Immature natural killer cell (primary cell): ENCODE data around the gene BLOC1S4. TPM values are rescaled to one million over a fixed set of nuclear protein-coding genes. Genes with fewer than 3 reads are reported as not detected.
"Not testable (repeated sequence)": the region's sequence is repeated elsewhere in the genome, so short reads cannot be mapped to it uniquely, and the experiment has no call there.

ENCODE experiments used
- DNase-seq, 3 donors: peaks; one replicate each; pipeline ENCODE4 v3.0.0; 2022; ENCODE audit warnings: mixed read lengths in 1 of 3
- H3K27ac Mint-ChIP-seq, 6 donors: one replicate each; pipeline ENCODE4 v1.8.0; 2020; ENCODE audit warnings: mixed read lengths in 6 of 6, mild to moderate bottlenecking in 5 of 6, inconsistent platforms in 4 of 6, moderate library complexity in 3 of 6
- H3K27me3 Mint-ChIP-seq, 3 donors: one replicate each; pipeline ENCODE4 v1.8.0; 2020 to 2021; ENCODE audit warnings: low read depth in 3 of 3, mild to moderate bottlenecking in 3 of 3, mixed read lengths in 3 of 3, moderate library complexity in 3 of 3, inconsistent platforms in 1 of 3
- H3K36me3 Mint-ChIP-seq, 3 donors: one replicate each; pipeline ENCODE4 v1.8.0; 2020; ENCODE audit warnings: mixed read lengths in 3 of 3, inconsistent platforms in 2 of 3, mild to moderate bottlenecking in 2 of 3
- H3K4me1 Mint-ChIP-seq, 2 donors: one replicate each; pipeline ENCODE4 v1.8.0; 2020; ENCODE audit warnings: inconsistent platforms in 2 of 2, mild to moderate bottlenecking in 2 of 2, mixed read lengths in 2 of 2, moderate library complexity in 1 of 2
- H3K4me3 Mint-ChIP-seq, 5 donors: one replicate each; pipeline ENCODE4 v1.8.0; 2020; ENCODE audit warnings: mild to moderate bottlenecking in 5 of 5, mixed read lengths in 5 of 5, inconsistent platforms in 3 of 5, moderate library complexity in 3 of 5
- H3K9me3 Mint-ChIP-seq, 6 donors: one replicate each; pipeline ENCODE4 v1.8.0; 2020; ENCODE audit warnings: mild to moderate bottlenecking in 6 of 6, mixed read lengths in 6 of 6, inconsistent platforms in 4 of 6, moderate library complexity in 3 of 6
- polyA plus RNA-seq, 3 donors: library from polyadenylated mRNA; unstranded; fragments of 300-500 nt; fragmentation: Illumina TruSeq; gene quantifications; one replicate each; pipeline ENCODE4 v1.2.3, GENCODE V29; 2021

BLOC1S4 gene
- polyA plus RNA-seq, 3 donors from 2014 or later = 53.5 to 65.8 (median 54.2) TPM

GRCh38 chr4:6755088-6755753, 39.2 kb downstream of the BLOC1S4 start:
- H3K36me3 Mint-ChIP-seq = no peaks in the 10 kb centered on the region
- no peak overlapping the region for H3K27ac Mint-ChIP-seq
- H3K27me3 Mint-ChIP-seq = no peaks in the 10 kb centered on the region
- H3K9me3 Mint-ChIP-seq = no peaks in the 10 kb centered on the region
- no peak overlapping the region for H3K4me3 Mint-ChIP-seq
- no peak for DNase-seq
- H3K4me1 Mint-ChIP-seq = peaks cover 7 to 8% of the 10 kb centered on the region in 2 donors

GRCh38 chr4:6756345-6756744, 40.4 kb downstream of the BLOC1S4 start:
- H3K27ac Mint-ChIP-seq, H3K27me3 Mint-ChIP-seq, H3K36me3 Mint-ChIP-seq, H3K4me3 Mint-ChIP-seq, H3K4me1 Mint-ChIP-seq, DNase-seq, H3K9me3 Mint-ChIP-seq: not testable (repeated sequence)

GRCh38 chr4:6758728-6759127, 42.8 kb downstream of the BLOC1S4 start:
- Mint-ChIP-seq H3K27me3 (peaks cover 0 to 3% (median 2%) of the 10 kb centered on the region in 3 donors), H3K36me3 (no peaks in the 10 kb centered on the region), H3K27ac (no peak overlapping the region), H3K4me3 (no peak overlapping the region), H3K4me1 (no peaks in the 10 kb centered on the region), H3K9me3 (no peaks in the 10 kb centered on the region)
- no peak for DNase-seq

- Mint-ChIP-seq H3K4me3 (no peak overlapping the region), H3K27ac (no peak overlapping the region), H3K9me3 (no peaks in the 10 kb centered on the region), H3K27me3 (peaks cover 0 to 4% (median 2%) of the 10 kb centered on the region in 3 donors), H3K36me3 (no peaks in the 10 kb centered on the region), H3K4me1 (no peaks in the 10 kb centered on the region)
- no peak for DNase-seq
Observed at GRCh38 chr4:6760865-6761264, 44.9 kb downstream of the BLOC1S4 start.

DNA sequence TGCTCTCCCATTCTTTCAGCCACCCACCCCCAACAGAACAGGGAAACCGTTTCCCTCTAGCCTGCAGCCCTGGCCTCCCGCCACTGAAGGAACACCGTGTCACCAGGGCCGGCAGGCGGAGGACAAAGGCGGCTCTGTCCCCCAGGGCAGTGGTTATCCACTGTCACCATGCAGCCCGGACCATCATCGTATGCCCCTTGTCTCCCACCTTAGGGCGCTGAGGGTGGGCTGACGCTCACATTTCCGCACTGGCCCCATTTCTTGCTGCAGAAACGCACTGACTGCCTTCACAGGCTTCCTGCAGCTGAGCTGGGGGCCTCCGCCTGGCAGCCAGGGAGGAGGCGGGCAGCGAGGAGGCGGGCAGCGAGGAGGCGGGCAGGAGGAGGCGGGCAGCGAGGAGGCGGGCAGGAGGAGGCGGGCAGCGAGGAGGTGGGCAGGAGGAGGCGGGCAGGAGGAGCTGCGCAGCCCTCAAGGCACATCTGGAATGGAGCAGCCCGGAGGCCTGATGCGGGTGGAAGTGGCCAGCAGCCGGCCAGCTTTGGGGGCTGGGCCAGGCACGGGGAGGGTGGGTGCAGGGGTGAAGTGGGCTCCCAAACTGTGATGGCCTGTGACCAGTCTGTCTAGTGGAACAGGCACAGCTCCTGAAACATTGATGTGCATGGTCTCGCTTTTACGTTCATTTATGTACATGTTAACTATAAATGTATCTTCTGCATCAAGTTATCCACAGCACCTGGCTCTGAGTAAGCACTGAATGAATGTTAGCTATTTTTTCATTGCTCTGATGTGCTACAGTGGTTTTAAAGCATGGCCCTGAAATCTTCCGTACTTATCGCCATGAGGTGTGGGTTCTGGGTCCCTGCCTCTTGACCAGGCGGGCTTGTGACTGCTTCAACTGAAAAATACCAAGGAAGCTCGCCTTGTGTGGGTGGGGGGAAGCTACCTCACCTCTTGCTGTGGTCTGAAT, 46.0 kb downstream of the BLOC1S4 start:
- Mint-ChIP-seq H3K27ac (no peak overlapping the region), H3K36me3 (no peaks in the 10 kb centered on the region)
- DNase-seq = peak in 2 of 3 donors; percentile 20 to 27

GRCh38 chr4:6763330-6763851, 47.4 kb downstream of the BLOC1S4 start:
- H3K4me1 Mint-ChIP-seq = no peaks in the 10 kb centered on the region
- H3K27ac Mint-ChIP-seq = no peak overlapping the region
- no peaks in the 10 kb centered on the region for H3K9me3 Mint-ChIP-seq
- H3K27me3 Mint-ChIP-seq = peaks cover 2 to 4% (median 3%) of the 10 kb centered on the region in 3 donors
- no peak overlapping the region for H3K4me3 Mint-ChIP-seq
- DNase-seq = no peak
- no peaks in the 10 kb centered on the region for H3K36me3 Mint-ChIP-seq

More for the DNA sequence above, 46.0 kb downstream of the BLOC1S4 start:
- no peaks in the 10 kb centered on the region for H3K4me1 Mint-ChIP-seq
- H3K9me3 Mint-ChIP-seq = no peaks in the 10 kb centered on the region
- H3K27me3 Mint-ChIP-seq = peaks cover 1 to 4% (median 2%) of the 10 kb centered on the region in 3 donors
- H3K4me3 Mint-ChIP-seq = peak overlapping the region in 2 of 5 donors; percentile 41 to 60

- no peak overlapping the region for H3K27ac Mint-ChIP-seq
- no peaks in the 10 kb centered on the region for H3K36me3 Mint-ChIP-seq
- peaks cover 2 to 4% (median 3%) of the 10 kb centered on the region in 3 donors for H3K27me3 Mint-ChIP-seq
- H3K4me3 Mint-ChIP-seq = no peak overlapping the region
- DNase-seq = no peak
- no peaks in the 10 kb centered on the region for H3K4me1 Mint-ChIP-seq
- no peaks in the 10 kb centered on the region for H3K9me3 Mint-ChIP-seq
Observed at GRCh38 chr4:6764976-6765620, 49.1 kb downstream of the BLOC1S4 start.

GRCh38 chr4:6765703-6766102, 49.7 kb downstream of the BLOC1S4 start:
- no peak for DNase-seq
- Mint-ChIP-seq H3K9me3 (no peaks in the 10 kb centered on the region), H3K36me3 (no peaks in the 10 kb centered on the region), H3K4me1 (no peaks in the 10 kb centered on the region), H3K27ac (no peak overlapping the region), H3K27me3 (peaks cover 2 to 4% (median 3%) of the 10 kb centered on the region in 3 donors), H3K4me3 (no peak overlapping the region)

Other genes starting within 250 kb of the BLOC1S4 start
- not detected for gene PPP2R2C, start 243.6 kb upstream of the BLOC1S4 start, polyA plus RNA-seq
- 10 to 100 TPM; 12.9 to 34.9 (median 15.3) TPM for gene MAN2B2, start 141.0 kb upstream of the BLOC1S4 start, polyA plus RNA-seq
- gene MRFAP1, start 75.5 kb upstream of the BLOC1S4 start, polyA plus RNA-seq = 100 to 1,000 TPM; 143 to 174 (median 161) TPM
- 1 to 10 TPM in 1 of 3 donors, not detected in 2; 1.5 TPM for gene S100P, start 22.3 kb upstream of the BLOC1S4 start, polyA plus RNA-seq
- gene MRFAP1L1, start 6.3 kb upstream of the BLOC1S4 start, polyA plus RNA-seq = 100 to 1,000 TPM in 2 of 3 donors, 10 to 100 TPM in 1; 81.3 to 159 (median 139) TPM
- gene KIAA0232, start 66.6 kb downstream of the BLOC1S4 start, polyA plus RNA-seq = 10 to 100 TPM in 1 of 3 donors, 1 to 10 TPM in 2; 3.7 to 21.6 (median 5.9) TPM
- 10 to 100 TPM; 25.6 to 39.8 (median 26.6) TPM for gene TBC1D14, start 193.7 kb downstream of the BLOC1S4 start, polyA plus RNA-seq